22Rv1 (cell line): ENCODE data around the gene CDKN1A.

ENCODE experiments used
- H3K27ac ChIP-seq: fragments of 450-650 bp; 2 replicates; pipeline ENCODE4 v1.5.1; 2017
- ZFX ChIP-seq: fragments of 450-650 bp; IDR thresholded peaks from 2 replicates; pipeline ENCODE4 v1.6.1; 2017; ENCODE audit warnings: antibody characterized with exemption, borderline replicate concordance
- TF ChIP-seq, protein P1 (sequence below): fragments of 450-650 bp; IDR thresholded peaks from 2 replicates; pipeline ENCODE4 v1.5.1; 2017; ENCODE audit warnings: mild to moderate bottlenecking

CDKN1A gene

DNA sequence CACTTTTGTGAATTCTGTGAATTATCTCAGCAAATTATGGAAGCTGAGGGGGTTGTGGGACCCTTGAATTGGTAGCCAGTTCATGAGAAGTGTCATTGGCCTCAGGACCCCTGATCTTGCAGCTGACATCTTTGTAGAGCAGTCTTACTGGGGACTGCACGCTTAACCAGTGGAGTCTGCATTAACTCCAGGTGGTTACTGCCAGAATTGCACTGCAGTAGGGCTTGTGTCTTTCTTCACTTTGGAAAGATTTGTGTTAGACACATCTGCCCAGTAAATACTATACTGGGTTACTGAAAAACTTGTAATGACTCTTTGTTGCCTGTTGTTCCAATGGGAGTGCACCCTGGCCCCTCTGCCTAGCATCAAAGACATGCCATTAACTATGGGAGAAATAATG, 21.2 kb upstream of the CDKN1A start:
- H3K27ac ChIP-seq = no peak overlapping the region
- TF ChIP-seq ZFX = no peak
- TF ChIP-seq, protein P1, sequence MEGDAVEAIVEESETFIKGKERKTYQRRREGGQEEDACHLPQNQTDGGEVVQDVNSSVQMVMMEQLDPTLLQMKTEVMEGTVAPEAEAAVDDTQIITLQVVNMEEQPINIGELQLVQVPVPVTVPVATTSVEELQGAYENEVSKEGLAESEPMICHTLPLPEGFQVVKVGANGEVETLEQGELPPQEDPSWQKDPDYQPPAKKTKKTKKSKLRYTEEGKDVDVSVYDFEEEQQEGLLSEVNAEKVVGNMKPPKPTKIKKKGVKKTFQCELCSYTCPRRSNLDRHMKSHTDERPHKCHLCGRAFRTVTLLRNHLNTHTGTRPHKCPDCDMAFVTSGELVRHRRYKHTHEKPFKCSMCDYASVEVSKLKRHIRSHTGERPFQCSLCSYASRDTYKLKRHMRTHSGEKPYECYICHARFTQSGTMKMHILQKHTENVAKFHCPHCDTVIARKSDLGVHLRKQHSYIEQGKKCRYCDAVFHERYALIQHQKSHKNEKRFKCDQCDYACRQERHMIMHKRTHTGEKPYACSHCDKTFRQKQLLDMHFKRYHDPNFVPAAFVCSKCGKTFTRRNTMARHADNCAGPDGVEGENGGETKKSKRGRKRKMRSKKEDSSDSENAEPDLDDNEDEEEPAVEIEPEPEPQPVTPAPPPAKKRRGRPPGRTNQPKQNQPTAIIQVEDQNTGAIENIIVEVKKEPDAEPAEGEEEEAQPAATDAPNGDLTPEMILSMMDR = no peak

DNA sequence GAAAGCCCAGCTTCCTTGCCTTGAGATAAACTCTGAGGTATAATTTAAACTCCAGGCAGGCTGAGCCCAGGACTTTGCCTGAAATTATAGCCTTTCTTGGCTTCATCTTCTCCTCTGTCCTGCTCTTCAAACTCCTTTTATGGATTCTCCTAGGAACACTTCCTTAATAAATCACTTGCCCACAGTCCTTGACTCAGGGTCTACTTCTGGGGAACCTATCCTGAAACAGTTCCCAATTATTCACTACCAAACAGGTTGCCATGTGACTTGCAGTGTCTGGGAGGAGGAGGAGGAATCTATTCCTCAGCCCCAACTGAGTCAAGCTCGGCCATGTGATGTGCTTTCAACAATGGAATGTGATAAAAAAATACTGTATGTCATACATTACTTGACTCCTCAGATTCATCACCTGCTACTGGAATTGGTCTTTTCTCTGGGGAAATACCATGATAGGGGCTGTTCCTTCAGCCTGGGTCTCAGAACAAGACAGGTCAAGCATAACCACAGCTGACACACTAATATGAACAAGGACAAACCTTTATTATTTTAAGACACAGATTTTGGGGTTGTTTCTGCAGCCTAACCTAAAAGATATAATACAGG, 20.5 kb upstream of the CDKN1A start:
- no peak for TF ChIP-seq ZFX
- TF ChIP-seq, protein P1 = no peak

DNA sequence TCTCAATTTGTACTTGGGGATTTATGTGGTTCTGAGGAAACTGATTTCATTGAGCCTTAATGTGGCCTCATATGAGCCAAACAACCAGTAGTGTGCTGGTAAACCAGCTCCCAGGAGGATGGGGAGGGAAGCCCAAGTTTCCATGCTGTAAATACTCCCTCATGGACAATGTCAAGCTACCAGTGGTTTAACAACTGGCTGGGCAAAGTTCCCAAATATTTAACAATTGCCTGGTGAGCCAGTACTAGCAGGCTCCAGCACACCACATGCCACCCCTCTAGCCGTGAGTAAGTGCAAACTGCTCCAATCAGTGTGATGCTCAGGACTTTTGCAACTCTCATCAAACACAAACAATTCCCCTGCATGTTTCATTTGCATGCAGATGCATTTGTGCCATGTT, 19.2 kb upstream of the CDKN1A start:
- TF ChIP-seq, protein P1 = no peak
- no peak for TF ChIP-seq ZFX
- no peak overlapping the region for H3K27ac ChIP-seq

More for the DNA sequence above, 20.5 kb upstream of the CDKN1A start:
- no peak overlapping the region for H3K27ac ChIP-seq

DNA sequence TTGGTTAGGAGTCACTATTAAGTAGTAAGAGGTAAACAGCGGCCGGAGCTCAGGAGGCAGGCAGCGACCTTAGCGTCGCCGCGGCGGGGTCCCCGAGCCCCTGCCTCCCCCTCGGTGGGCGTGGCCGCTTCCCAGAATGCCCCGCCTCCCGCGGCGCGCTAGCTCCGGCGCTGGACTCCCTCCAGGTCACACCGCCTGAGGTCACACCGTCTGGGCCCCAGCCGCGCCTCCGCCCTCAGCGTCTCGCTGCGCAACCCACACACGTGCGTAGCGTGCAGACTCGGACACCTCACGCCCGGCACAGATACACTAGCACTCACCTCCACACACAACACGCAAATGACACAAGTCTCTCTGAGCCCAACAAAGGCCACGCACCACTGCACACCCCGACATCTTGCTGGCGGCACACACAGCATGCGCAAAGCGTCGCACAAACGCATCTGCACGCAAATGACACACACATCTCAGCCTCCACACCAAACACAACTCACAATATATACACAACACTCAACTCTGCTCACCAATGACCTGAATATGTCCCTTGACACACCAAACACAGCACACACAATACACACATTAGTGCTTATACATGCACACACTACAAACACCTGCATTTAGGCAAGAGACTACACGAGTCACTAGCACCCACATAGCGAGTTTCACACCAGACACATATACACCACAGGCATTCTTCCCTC, 17.6 kb upstream of the CDKN1A start:
- H3K27ac ChIP-seq = no peak overlapping the region
- TF ChIP-seq, protein P1 = no peak
- no peak for TF ChIP-seq ZFX

DNA sequence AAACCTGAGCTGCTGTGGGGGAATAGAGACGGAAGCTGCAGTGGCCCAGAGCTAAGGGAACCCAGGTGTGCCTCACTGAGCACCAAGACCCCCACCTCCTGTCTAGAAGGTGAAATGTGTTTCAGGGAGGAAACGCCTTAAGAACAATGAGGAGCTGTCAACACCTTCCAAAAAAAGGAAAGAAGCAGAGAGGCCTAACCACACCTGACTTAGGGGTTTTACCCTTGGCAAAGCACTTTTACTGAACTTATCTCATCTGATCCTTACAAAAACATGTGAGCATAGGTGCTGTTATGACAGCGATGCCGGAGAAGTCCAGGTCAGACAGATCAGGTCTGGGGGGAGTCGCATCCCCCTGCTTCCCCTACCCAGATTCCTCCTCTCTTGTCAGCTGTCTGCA, 16.1 kb upstream of the CDKN1A start:
- TF ChIP-seq, protein P1 = no peak
- no peak for TF ChIP-seq ZFX
- H3K27ac ChIP-seq = no peak overlapping the region

DNA sequence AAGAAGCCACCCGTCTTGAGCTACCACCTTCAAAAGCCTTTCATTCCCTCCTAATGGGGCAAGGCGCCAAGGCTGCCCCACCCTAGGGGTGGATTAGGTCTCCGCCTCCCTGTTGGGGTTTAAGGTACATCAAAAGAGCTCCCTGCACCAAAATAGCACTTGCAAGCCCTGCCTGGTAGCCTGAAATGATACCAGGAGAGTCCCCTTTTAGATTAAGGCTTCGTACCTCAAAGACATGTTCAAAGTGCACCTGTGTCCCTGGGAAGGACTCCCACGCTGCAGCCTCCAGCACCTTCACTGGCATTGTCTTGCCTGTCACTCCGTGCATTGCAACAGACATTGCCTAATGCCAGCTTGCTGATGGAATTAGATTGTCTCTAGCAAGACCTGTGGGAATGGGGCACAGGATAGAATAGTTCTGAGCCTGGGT, 15.7 kb upstream of the CDKN1A start:
- TF ChIP-seq, protein P1 = no peak
- TF ChIP-seq ZFX = no peak
- no peak overlapping the region for H3K27ac ChIP-seq
